Measurements from ENCODE around the gene CEP128. TPM values are rescaled to one million over a fixed set of nuclear protein-coding genes. Genes with fewer than 3 reads are reported as not detected.

CEP128 gene
- total and polyA plus RNA-seq, 7 experiments from 2014 or later = 4.2 to 22.8 (median 9.9) TPM

DNA sequence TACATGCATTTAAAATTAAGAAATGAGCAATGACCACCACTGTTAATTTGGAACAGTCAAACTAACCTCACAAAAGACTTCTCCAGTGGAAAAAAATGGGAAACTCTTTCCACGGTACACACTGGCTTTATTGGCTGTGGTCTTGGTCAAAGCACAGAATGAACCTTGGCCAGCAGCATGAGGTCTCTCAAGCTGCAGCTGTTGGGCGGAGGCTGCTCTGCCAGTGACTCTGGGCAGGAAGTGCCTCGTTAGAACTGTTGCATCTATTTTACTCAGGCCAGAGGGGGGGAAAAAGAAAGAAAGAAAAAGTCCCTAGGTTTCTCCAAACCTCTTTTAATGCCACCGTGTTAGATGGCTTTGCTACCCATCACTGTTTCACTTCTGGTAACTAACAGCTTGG lies 450.4 kb downstream of the CEP128 start:
- Histone ChIP-seq H3K27ac (ENCODE audit: low read depth, low read length) (no peak overlapping the region), H3K4me3 (ENCODE audit: low read length) (no peak overlapping the region), H3K9me3 (ENCODE audit: control insufficient read depth in 2 of 3, low read length in 3 of 3) (no peaks in the 10 kb centered on the region), H3K27me3 (ENCODE audit: control insufficient read depth in 2 of 2, insufficient read depth in 2 of 2, low read length in 2 of 2) (no peaks in the 10 kb centered on the region), H3K4me1 (ENCODE audit: control insufficient read depth in 2 of 2, insufficient read depth in 2 of 2, low read length in 2 of 2) (no peaks in the 10 kb centered on the region), H3K36me3 (ENCODE audit: control insufficient read depth in 2 of 3, insufficient read depth in 3 of 3, low read length in 3 of 3) (no peaks in the 10 kb centered on the region)
- H3K27ac Mint-ChIP-seq = no peak overlapping the region
- H3K4me1 Mint-ChIP-seq = peaks cover 0 to 7% (median 0%) of the 10 kb centered on the region in 7 donors
- ChIA-PET POLR2A (no interaction called here), CTCF (no interaction called here)
- H3K27me3 Mint-ChIP-seq = no peaks in the 10 kb centered on the region
- no peak overlapping the region for H3K4me3 Mint-ChIP-seq
- ATAC-seq = no peak
- intact Hi-C loops (cut with micrococcal nuclease) = no loop called here
- H3K9me3 Mint-ChIP-seq = peaks cover 0 to 6% (median 0%) of the 10 kb centered on the region in 11 donors
- no peak for DNase-seq
- peaks cover 0 to 4% (median 0%) of the 10 kb centered on the region in 5 donors for H3K36me3 Mint-ChIP-seq

DNA sequence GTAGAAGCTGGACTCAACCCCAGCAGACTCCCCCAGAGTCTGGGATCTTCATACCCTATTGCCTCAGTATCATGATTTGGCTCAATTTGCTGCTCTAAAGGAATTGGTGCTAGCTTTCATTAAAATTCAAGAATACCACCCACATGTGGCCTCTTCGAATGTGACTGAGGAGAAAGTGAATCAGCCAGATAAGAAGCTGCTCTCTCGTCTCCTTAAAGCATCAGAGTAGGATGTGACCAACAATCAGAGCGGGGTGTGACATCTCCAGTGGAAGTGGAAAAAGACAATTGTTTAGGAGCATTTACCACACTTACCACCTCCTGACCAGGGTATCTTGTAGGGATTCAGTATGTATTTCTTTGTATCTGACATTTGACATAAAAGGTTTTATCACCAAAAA lies 452.0 kb downstream of the CEP128 start:
- H3K4me3 ChIP-seq (ENCODE audit: low read length) = no peak overlapping the region
- no peak overlapping the region for H3K27ac ChIP-seq (ENCODE audit: low read depth, low read length)
- Mint-ChIP-seq H3K27me3 (no peaks in the 10 kb centered on the region), H3K27ac (no peak overlapping the region), H3K4me1 (peaks cover 0 to 7% (median 0%) of the 10 kb centered on the region in 7 donors), H3K4me3 (no peak overlapping the region), H3K9me3 (peaks cover 0 to 9% (median 1%) of the 10 kb centered on the region in 11 donors), H3K36me3 (peaks cover 0 to 4% (median 1%) of the 10 kb centered on the region in 5 donors)
- intact Hi-C loops (cut with micrococcal nuclease) = no loop called here
- no peaks in the 10 kb centered on the region for H3K27me3 ChIP-seq (ENCODE audit: control insufficient read depth in 2 of 2, insufficient read depth in 2 of 2, low read length in 2 of 2)
- H3K36me3 ChIP-seq (ENCODE audit: control insufficient read depth in 2 of 3, insufficient read depth in 3 of 3, low read length in 3 of 3) = no peaks in the 10 kb centered on the region
- no peaks in the 10 kb centered on the region for H3K4me1 ChIP-seq (ENCODE audit: control insufficient read depth in 2 of 2, insufficient read depth in 2 of 2, low read length in 2 of 2)
- ChIA-PET POLR2A (no interaction called here), CTCF (no interaction called here)
- no peaks in the 10 kb centered on the region for H3K9me3 ChIP-seq (ENCODE audit: control insufficient read depth in 2 of 3, low read length in 3 of 3)
- DNase-seq (no peak), ATAC-seq (no peak)

DNA sequence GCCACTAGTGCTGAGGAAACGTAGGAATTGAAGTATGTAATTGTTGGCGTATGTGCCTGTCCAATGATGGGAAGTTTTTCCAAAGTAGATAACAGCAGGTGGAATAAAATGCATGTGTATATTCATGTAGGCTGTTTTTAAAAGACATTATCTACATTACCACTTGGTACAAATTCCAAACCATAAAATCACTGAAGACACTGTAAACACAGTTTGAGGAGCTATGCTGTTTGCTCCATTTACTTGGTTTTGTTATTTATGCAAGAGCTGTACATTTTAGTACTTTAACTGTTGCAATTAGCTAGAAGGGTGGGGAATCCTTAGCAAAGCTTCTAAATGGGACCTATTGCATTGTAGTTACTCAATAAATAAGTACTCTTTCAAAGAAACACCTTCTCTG lies 455.8 kb downstream of the CEP128 start:
- CTCF ChIA-PET = no interaction called here
- no peak overlapping the region for H3K4me3 Mint-ChIP-seq
- Histone ChIP-seq H3K4me3 (ENCODE audit: low read length) (no peak overlapping the region), H3K27ac (ENCODE audit: low read depth, low read length) (no peak overlapping the region), H3K27me3 (ENCODE audit: control insufficient read depth in 2 of 2, insufficient read depth in 2 of 2, low read length in 2 of 2) (no peaks in the 10 kb centered on the region), H3K36me3 (ENCODE audit: control insufficient read depth in 2 of 3, insufficient read depth in 3 of 3, low read length in 3 of 3) (no peaks in the 10 kb centered on the region), H3K9me3 (ENCODE audit: control insufficient read depth in 2 of 3, low read length in 3 of 3) (no peaks in the 10 kb centered on the region), H3K4me1 (ENCODE audit: control insufficient read depth in 2 of 2, insufficient read depth in 2 of 2, low read length in 2 of 2) (no peaks in the 10 kb centered on the region)
- POLR2A ChIA-PET = no interaction called here
- no peaks in the 10 kb centered on the region for H3K27me3 Mint-ChIP-seq
- ATAC-seq (no peak), DNase-seq (no peak)
- peaks cover 0 to 9% (median 1%) of the 10 kb centered on the region in 11 donors for H3K9me3 Mint-ChIP-seq
- no peaks in the 10 kb centered on the region for H3K4me1 Mint-ChIP-seq
- intact Hi-C loops (cut with micrococcal nuclease) = no loop called here
- peaks cover 0 to 4% (median 1%) of the 10 kb centered on the region in 5 donors for H3K36me3 Mint-ChIP-seq
- H3K27ac Mint-ChIP-seq = no peak overlapping the region

DNA sequence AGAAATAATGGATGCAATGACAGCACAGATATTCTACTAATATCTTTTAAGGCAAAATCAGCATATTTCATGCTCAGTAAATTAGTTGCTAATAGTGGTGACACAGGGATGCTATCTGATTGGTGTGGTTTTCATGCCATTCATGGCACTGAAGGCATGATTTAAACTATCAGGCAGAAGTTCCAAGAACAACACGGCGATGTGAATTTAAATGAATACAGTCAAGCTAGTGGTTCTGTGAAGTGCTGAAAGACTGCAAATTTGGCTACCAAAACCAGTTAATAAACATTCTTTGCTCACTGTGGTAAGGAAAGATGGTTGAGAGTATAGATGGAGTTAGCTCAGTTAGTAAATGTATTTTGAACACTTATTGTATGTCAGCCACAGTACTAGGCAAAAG lies 458.2 kb downstream of the CEP128 start:
- ChIA-PET CTCF (no interaction called here), POLR2A (no interaction called here)
- intact Hi-C loops (cut with micrococcal nuclease) = no loop called here
- no peak overlapping the region for H3K4me3 Mint-ChIP-seq
- no peaks in the 10 kb centered on the region for H3K4me1 Mint-ChIP-seq
- peaks cover 0 to 9% (median 1%) of the 10 kb centered on the region in 11 donors for H3K9me3 Mint-ChIP-seq
- no peaks in the 10 kb centered on the region for H3K27me3 ChIP-seq (ENCODE audit: control insufficient read depth in 2 of 2, insufficient read depth in 2 of 2, low read length in 2 of 2)
- H3K4me1 ChIP-seq (ENCODE audit: control insufficient read depth in 2 of 2, insufficient read depth in 2 of 2, low read length in 2 of 2) = no peaks in the 10 kb centered on the region
- ATAC-seq = no peak
- H3K27me3 Mint-ChIP-seq = no peaks in the 10 kb centered on the region
- no peak overlapping the region for H3K4me3 ChIP-seq (ENCODE audit: low read length)
- H3K9me3 ChIP-seq (ENCODE audit: control insufficient read depth in 2 of 3, low read length in 3 of 3) = no peaks in the 10 kb centered on the region
- H3K27ac ChIP-seq (ENCODE audit: low read depth, low read length) = no peak overlapping the region
- H3K36me3 Mint-ChIP-seq = peaks cover 0 to 4% (median 1%) of the 10 kb centered on the region in 5 donors
- H3K27ac Mint-ChIP-seq = no peak overlapping the region
- no peak for DNase-seq
- no peaks in the 10 kb centered on the region for H3K36me3 ChIP-seq (ENCODE audit: control insufficient read depth in 2 of 3, insufficient read depth in 3 of 3, low read length in 3 of 3)

DNA sequence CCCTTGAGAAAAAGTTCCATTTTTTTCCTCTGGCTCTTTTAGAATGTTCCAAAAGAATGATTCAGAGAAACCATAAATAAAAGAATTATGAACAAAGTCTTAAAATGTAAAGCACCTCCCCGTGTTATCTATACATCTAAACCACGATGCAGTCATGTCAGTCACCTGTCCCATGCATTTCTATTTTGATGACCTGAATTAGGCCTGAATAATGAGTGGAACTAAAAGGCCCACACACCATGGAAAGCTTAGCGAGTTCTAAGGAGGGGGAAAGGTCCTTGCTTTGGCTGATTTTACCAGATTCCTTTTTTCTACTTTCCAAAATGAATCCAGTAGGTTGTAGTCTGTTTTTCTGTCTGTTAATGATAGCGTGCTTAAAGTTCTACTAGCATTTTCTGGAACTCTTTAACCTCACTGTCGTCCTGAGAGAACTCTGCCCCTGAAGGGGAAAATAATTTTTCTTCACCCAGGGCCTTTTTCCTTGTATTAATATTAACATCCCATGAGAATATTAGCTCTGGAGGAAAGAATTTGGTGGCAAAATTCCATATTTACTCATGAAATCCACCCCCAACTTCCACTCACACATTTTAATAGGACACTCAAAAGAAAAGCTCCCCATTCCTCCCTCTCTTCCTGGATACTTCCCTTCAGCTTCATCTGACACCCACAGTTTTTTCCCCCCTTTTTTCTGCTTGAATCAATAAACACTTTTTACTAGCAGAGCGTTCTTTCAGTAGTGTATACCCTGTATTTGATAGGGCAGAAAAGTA lies 464.0 kb downstream of the CEP128 start:
- POLR2A ChIA-PET = no interaction called here
- Histone ChIP-seq H3K4me1 (ENCODE audit: control insufficient read depth in 2 of 2, insufficient read depth in 2 of 2, low read length in 2 of 2) (no peaks in the 10 kb centered on the region), H3K27me3 (ENCODE audit: control insufficient read depth in 2 of 2, insufficient read depth in 2 of 2, low read length in 2 of 2) (no peaks in the 10 kb centered on the region), H3K9me3 (ENCODE audit: control insufficient read depth in 2 of 3, low read length in 3 of 3) (no peaks in the 10 kb centered on the region), H3K36me3 (ENCODE audit: control insufficient read depth in 2 of 3, insufficient read depth in 3 of 3, low read length in 3 of 3) (no peaks in the 10 kb centered on the region), H3K4me3 (ENCODE audit: low read length) (no peak overlapping the region), H3K27ac (ENCODE audit: low read depth, low read length) (no peak overlapping the region)
- Mint-ChIP-seq H3K4me3 (no peak overlapping the region), H3K4me1 (no peaks in the 10 kb centered on the region), H3K27me3 (no peaks in the 10 kb centered on the region), H3K36me3 (peaks cover 0 to 13% (median 0%) of the 10 kb centered on the region in 5 donors), H3K9me3 (peaks cover 5 to 20% (median 10%) of the 10 kb centered on the region in 11 donors), H3K27ac (no peak overlapping the region)
- CTCF ChIA-PET = no interaction called here
- DNase-seq (no peak), ATAC-seq (no peak)
- intact Hi-C loops (cut with micrococcal nuclease) = no loop called here

DNA sequence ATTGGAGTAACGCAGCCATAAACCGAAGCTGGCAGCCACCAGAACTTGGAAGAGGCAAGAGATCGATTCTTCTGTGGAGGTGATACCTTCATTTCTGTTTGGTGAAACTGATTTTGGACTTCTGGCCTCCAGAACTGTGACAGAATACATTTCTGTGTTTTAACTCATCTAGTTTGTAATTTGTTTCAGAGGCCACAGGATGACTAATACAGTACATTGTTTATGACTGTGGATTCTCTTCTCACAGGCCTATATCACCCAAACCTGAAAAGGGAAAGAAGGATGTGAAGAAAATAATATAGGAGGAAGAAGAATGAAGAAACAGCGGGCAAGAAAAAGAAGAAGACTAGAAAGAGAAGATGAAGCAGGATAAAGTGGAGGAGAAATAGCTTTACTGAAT lies 466.5 kb downstream of the CEP128 start:
- no peak overlapping the region for H3K4me3 Mint-ChIP-seq
- peaks cover 12 to 41% (median 18%) of the 10 kb centered on the region in 11 donors for H3K9me3 Mint-ChIP-seq
- ChIA-PET CTCF (no interaction called here), POLR2A (no interaction called here)
- no peak overlapping the region for H3K4me3 ChIP-seq (ENCODE audit: low read length)
- DNase-seq = no peak
- H3K4me1 ChIP-seq (ENCODE audit: control insufficient read depth in 2 of 2, insufficient read depth in 2 of 2, low read length in 2 of 2) = no peaks in the 10 kb centered on the region
- H3K36me3 ChIP-seq (ENCODE audit: control insufficient read depth in 2 of 3, insufficient read depth in 3 of 3, low read length in 3 of 3) = no peaks in the 10 kb centered on the region
- ATAC-seq = no peak
- intact Hi-C loops (cut with micrococcal nuclease) = no loop called here
- peaks cover 0 to 22% (median 5%) of the 10 kb centered on the region in 5 donors for H3K36me3 Mint-ChIP-seq
- no peaks in the 10 kb centered on the region for H3K27me3 Mint-ChIP-seq
- H3K27ac ChIP-seq (ENCODE audit: low read depth, low read length) = no peak overlapping the region
- H3K9me3 ChIP-seq (ENCODE audit: control insufficient read depth in 2 of 3, low read length in 3 of 3) = no peaks in the 10 kb centered on the region
- no peak overlapping the region for H3K27ac Mint-ChIP-seq
- H3K27me3 ChIP-seq (ENCODE audit: control insufficient read depth in 2 of 2, insufficient read depth in 2 of 2, low read length in 2 of 2) = no peaks in the 10 kb centered on the region
- H3K4me1 Mint-ChIP-seq = no peaks in the 10 kb centered on the region
